Endodermal cell (in vitro differentiated cells): ENCODE measurements around the gene SERTAD2. TPM values are rescaled to one million over a fixed set of nuclear protein-coding genes. Genes with fewer than 3 reads are reported as not detected.

Source experiments
- DNase-seq: peaks from one replicate; pipeline ENCODE4 v3.0.0-alpha.2; 2017
- H3K27ac ChIP-seq: 2 replicates; pipeline ENCODE4 v1.5.1; 2013; ENCODE audit warnings: mild to moderate bottlenecking, low read depth, low read length, moderate library complexity
- H3K27me3 ChIP-seq: 2 replicates; pipeline ENCODE4 v1.6.1; 2013; ENCODE audit warnings: mild to moderate bottlenecking, low read length, moderate library complexity; ENCODE audit not compliant: insufficient read depth, control insufficient read depth, poor library complexity, severe bottlenecking
- H3K36me3 ChIP-seq: 2 replicates; pipeline ENCODE4 v1.7.0; 2013; ENCODE audit warnings: mild to moderate bottlenecking, low read length, moderate library complexity; ENCODE audit not compliant: control insufficient read depth, insufficient read depth
- H3K4me1 ChIP-seq: one replicate; pipeline ENCODE4 v1.7.0; 2013; ENCODE audit warnings: low read length; ENCODE audit not compliant: control insufficient read depth, insufficient read depth
- H3K4me3 ChIP-seq: 2 replicates; pipeline ENCODE4 v1.5.1; 2013; ENCODE audit warnings: mild to moderate bottlenecking, low read length, moderate library complexity
- H3K9ac ChIP-seq: 2 replicates; pipeline ENCODE4 v1.6.1; 2013; ENCODE audit warnings: mild to moderate bottlenecking, low read length, moderate library complexity; ENCODE audit not compliant: poor library complexity, severe bottlenecking; ENCODE audit errors: extremely low read depth
- H3K9me3 ChIP-seq: 2 replicates; pipeline ENCODE4 v1.6.1; 2013; ENCODE audit warnings: mild to moderate bottlenecking, low read length, moderate library complexity; ENCODE audit not compliant: control insufficient read depth
- H3K27ac Mint-ChIP-seq: 2 replicates; pipeline ENCODE4 v1.8.0; 2020; ENCODE audit warnings: mixed read lengths
- H3K27me3 Mint-ChIP-seq: 2 replicates; pipeline ENCODE4 v1.8.0; 2021; ENCODE audit warnings: mild to moderate bottlenecking, mixed read lengths; ENCODE audit not compliant: insufficient read depth
- H3K36me3 Mint-ChIP-seq: 2 replicates; pipeline ENCODE4 v1.8.0; 2020; ENCODE audit warnings: low read depth, mixed read lengths
- H3K4me1 Mint-ChIP-seq: 2 replicates; pipeline ENCODE4 v1.8.0; 2020; ENCODE audit warnings: mixed read lengths
- H3K4me3 Mint-ChIP-seq: 2 replicates; pipeline ENCODE4 v1.8.0; 2020; ENCODE audit warnings: mild to moderate bottlenecking, moderate library complexity, mixed read lengths
- H3K9me3 Mint-ChIP-seq: 2 replicates; pipeline ENCODE4 v1.8.0; 2020; ENCODE audit warnings: mild to moderate bottlenecking, mixed read lengths
- WGBS, 2 experiments: methylation state at CpG; one replicate each; pipeline versions ENCODE4 v1.1.5 to v1.1.7; 2013; ENCODE audit warnings: missing lambda C conversion rate in 2 of 2, mixed read lengths in 1 of 2; ENCODE audit not compliant: insufficient coverage in 1 of 2, insufficient read length in 1 of 2; 5-methylcytosine and 5-hydroxymethylcytosine counted together
- total RNA-seq, 2 donors: library from RNA; stranded (reverse); fragmentation: NEBNext Ultra II Directional in 1 of 2; extraction: Animal tissue kit (Norgen Biotek cat#: 25700) in 1 of 2; gene quantifications; 2 replicates in 1 of 2; 3 replicates in 1 of 2; pipeline ENCODE4 v1.2.1, GENCODE V29; 2021
- TF ChIP-seq, protein P1 (sequence below): fragments of 200-600 bp; sonication (generic); conservative IDR thresholded peaks from 2 replicates; pipeline ENCODE4 v1.5.0; 2021; ENCODE audit warnings: antibody characterized with exemption, mild to moderate bottlenecking

SERTAD2 gene
- total RNA-seq, 2 donors from 2014 or later = 17.1 to 20.3 TPM

DNA sequence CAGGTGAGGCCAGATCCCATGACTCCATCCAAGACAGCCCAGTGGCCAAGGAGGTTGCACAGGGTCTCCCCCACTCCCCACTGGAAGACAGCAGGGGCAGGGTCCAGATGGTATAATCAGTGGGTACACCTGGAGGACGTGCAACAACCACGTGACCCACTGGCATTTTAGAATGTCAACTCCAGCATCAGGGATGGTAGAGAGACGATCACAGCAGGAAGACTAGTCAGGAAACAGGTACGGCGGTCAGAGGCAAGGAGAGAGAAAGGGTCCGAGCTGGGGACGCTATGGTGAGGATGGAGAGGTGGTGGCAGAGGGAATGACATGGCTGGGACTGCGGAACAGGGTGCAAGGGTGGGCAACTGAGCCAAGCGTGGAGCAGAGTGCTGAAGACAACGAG, 23.0 kb downstream of the SERTAD2 start:
- Histone ChIP-seq H3K27me3 (no peaks in the 10 kb centered on the region), H3K36me3 (peaks cover 46% of the 10 kb centered on the region), H3K9ac (no peak overlapping the region), H3K4me3 (no peak overlapping the region), H3K9me3 (no peaks in the 10 kb centered on the region), H3K27ac (no peak overlapping the region), H3K4me1 (peaks cover 6% of the 10 kb centered on the region)
- 95 to 98% methylated on average over 10 of the region's 10 CpGs for WGBS, 2 experiments
- no peaks in the 10 kb centered on the region for H3K9me3 Mint-ChIP-seq
- no peaks in the 10 kb centered on the region for H3K27me3 Mint-ChIP-seq
- DNase-seq = peak; percentile 44
- TF ChIP-seq, protein P1, sequence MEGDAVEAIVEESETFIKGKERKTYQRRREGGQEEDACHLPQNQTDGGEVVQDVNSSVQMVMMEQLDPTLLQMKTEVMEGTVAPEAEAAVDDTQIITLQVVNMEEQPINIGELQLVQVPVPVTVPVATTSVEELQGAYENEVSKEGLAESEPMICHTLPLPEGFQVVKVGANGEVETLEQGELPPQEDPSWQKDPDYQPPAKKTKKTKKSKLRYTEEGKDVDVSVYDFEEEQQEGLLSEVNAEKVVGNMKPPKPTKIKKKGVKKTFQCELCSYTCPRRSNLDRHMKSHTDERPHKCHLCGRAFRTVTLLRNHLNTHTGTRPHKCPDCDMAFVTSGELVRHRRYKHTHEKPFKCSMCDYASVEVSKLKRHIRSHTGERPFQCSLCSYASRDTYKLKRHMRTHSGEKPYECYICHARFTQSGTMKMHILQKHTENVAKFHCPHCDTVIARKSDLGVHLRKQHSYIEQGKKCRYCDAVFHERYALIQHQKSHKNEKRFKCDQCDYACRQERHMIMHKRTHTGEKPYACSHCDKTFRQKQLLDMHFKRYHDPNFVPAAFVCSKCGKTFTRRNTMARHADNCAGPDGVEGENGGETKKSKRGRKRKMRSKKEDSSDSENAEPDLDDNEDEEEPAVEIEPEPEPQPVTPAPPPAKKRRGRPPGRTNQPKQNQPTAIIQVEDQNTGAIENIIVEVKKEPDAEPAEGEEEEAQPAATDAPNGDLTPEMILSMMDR = no peak
- no peak overlapping the region for H3K4me3 Mint-ChIP-seq
- H3K27ac Mint-ChIP-seq = peak overlapping the region; percentile 13
- H3K4me1 Mint-ChIP-seq = peaks cover 30% of the 10 kb centered on the region
- peaks cover 20% of the 10 kb centered on the region for H3K36me3 Mint-ChIP-seq

DNA sequence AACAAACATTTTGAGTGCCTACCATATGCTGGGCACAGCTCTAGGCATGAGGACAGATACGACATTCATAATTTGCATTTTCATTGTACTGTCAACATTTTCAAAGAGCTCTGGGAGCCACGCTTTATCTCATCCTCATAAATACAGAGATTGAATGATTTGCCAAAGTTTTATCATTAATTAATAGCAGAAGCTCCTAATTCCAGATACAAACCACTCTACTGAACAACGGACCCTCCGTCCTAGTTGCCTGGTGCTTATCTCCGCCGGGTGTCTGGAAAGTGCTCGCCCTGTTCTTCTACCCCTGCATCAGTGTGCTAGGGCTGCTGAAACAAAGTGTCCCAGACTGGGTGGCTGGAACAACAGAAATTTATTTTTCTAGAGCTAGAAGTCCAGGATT, 23.8 kb downstream of the SERTAD2 start:
- peaks cover 6% of the 10 kb centered on the region for H3K4me1 ChIP-seq
- Mint-ChIP-seq H3K4me3 (no peak overlapping the region), H3K27ac (no peak overlapping the region), H3K36me3 (peaks cover 16% of the 10 kb centered on the region), H3K9me3 (no peaks in the 10 kb centered on the region), H3K27me3 (no peaks in the 10 kb centered on the region), H3K4me1 (peaks cover 30% of the 10 kb centered on the region)
- WGBS, 2 experiments = 90 to 97% methylated on average over 5 to 7 of the region's 7 CpGs
- H3K9me3 ChIP-seq = no peaks in the 10 kb centered on the region
- H3K9ac ChIP-seq = no peak overlapping the region
- TF ChIP-seq, protein P1 = no peak
- DNase-seq = no peak
- peaks cover 38% of the 10 kb centered on the region for H3K36me3 ChIP-seq
- H3K4me3 ChIP-seq = no peak overlapping the region
- H3K27ac ChIP-seq = no peak overlapping the region
- H3K27me3 ChIP-seq = no peaks in the 10 kb centered on the region

DNA sequence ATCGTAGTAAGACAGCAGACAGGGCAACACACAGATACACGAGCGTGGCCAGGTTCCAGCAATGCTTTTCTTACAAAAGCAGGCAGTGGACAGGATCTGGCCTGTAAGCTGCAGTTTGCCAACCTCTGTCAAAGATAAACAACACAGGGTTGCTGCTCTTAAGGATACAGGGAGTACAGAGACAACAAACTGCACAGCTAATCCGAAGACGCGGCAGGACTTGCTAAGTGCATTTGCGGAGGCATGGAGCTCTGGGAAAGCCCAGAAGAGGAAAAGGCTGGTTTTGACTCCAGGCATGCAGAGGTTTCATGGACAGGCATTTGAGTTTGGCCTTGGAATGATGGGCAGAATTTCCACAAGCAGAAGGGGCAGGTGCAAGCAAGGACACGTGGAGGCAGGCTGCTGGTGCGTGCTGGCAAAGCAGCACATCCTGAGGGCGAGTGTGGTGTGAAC, 24.4 kb downstream of the SERTAD2 start:
- H3K9me3 ChIP-seq = no peaks in the 10 kb centered on the region
- H3K27ac ChIP-seq = no peak overlapping the region
- DNase-seq = peak; percentile 34
- H3K27me3 ChIP-seq = no peaks in the 10 kb centered on the region
- Mint-ChIP-seq H3K36me3 (peaks cover 12% of the 10 kb centered on the region), H3K4me1 (peaks cover 29% of the 10 kb centered on the region), H3K9me3 (no peaks in the 10 kb centered on the region), H3K27ac (no peak overlapping the region), H3K27me3 (no peaks in the 10 kb centered on the region), H3K4me3 (no peak overlapping the region)
- TF ChIP-seq, protein P1 = no peak
- no peak overlapping the region for H3K9ac ChIP-seq
- H3K4me3 ChIP-seq = no peak overlapping the region
- peaks cover 32% of the 10 kb centered on the region for H3K36me3 ChIP-seq
- peaks cover 6% of the 10 kb centered on the region for H3K4me1 ChIP-seq
- 93 to 99% methylated on average over 8 to 10 of the region's 10 CpGs for WGBS, 2 experiments
